ENCODE data around the gene TMEM164. TPM values are rescaled to one million over a fixed set of nuclear protein-coding genes. Genes with fewer than 3 reads are reported as not detected.
"Not testable (repeated sequence)": the region's sequence is repeated elsewhere in the genome, so short reads cannot be mapped to it uniquely, and the experiment has no call there.

The TMEM164 gene
- total RNA-seq, 1 donor: 7.3 TPM

DNA sequence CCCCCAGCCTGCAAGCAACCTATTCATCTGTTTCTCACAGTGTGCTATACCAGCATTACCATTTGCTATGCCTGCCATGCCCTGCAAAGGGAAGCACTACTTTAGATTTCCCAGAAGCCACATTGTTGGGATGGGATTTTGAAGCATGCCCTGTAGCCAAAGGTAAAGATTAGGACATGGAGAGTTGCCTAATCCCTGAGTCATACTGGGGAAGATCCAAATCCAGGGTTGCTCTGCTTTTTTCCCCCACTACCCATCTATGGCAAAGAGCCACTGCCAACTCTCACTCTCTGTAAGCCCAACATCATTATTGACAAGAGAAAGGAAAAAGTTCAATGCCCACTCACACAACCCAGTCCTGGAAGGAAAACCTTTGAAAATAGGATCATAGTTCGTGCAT lies 36.7 kb upstream of the TMEM164 start:
- H3K4me3 ChIP-seq (ENCODE audit: low read depth, low read length): no peak overlapping the region
- peak; percentile 47 for DNase-seq (ENCODE audit: low read depth)
- TF ChIP-seq, protein P1, sequence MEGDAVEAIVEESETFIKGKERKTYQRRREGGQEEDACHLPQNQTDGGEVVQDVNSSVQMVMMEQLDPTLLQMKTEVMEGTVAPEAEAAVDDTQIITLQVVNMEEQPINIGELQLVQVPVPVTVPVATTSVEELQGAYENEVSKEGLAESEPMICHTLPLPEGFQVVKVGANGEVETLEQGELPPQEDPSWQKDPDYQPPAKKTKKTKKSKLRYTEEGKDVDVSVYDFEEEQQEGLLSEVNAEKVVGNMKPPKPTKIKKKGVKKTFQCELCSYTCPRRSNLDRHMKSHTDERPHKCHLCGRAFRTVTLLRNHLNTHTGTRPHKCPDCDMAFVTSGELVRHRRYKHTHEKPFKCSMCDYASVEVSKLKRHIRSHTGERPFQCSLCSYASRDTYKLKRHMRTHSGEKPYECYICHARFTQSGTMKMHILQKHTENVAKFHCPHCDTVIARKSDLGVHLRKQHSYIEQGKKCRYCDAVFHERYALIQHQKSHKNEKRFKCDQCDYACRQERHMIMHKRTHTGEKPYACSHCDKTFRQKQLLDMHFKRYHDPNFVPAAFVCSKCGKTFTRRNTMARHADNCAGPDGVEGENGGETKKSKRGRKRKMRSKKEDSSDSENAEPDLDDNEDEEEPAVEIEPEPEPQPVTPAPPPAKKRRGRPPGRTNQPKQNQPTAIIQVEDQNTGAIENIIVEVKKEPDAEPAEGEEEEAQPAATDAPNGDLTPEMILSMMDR (IDR thresholded peaks at IDR 0.05; ENCODE audit: insufficient read depth, low read length): no peak

DNA sequence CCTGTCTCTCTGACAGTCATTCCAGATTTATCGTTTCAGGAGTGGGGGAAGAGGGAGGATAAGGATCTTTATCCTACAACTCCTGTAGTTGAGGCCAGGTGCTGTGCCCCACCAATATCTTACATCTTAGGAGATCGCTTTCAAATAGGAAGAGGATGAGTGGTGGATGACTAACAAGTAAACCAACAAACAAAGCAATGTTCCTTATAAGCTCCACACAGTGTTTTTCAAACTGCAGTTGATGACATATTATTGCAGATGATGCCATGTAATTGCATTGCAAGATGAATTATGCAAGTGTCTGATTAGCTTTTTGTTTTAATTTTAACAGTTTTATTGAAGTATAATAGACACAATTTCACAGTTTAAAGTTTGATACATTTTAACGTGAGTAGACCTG lies 35.8 kb upstream of the TMEM164 start:
- TF ChIP-seq, protein P1 (IDR thresholded peaks at IDR 0.05; ENCODE audit: insufficient read depth, low read length): no peak
- no peak for DNase-seq (ENCODE audit: low read depth)
- H3K4me3 ChIP-seq (ENCODE audit: low read depth, low read length): no peak overlapping the region

- not testable (repeated sequence) for H3K4me3 ChIP-seq (ENCODE audit: low read depth, low read length); DNase-seq (ENCODE audit: low read depth)
These were observed 32.1 kb upstream of the TMEM164 start for GRCh38 chrX:109970841-109971240.

GRCh38 chrX:109974906-109975655 lies 27.8 kb upstream of the TMEM164 start:
- TF ChIP-seq, protein P1 (IDR thresholded peaks at IDR 0.05; ENCODE audit: insufficient read depth, low read length): no peak
- DNase-seq (ENCODE audit: low read depth): peak; percentile 20
- H3K4me3 ChIP-seq (ENCODE audit: low read depth, low read length): no peak overlapping the region

DNA sequence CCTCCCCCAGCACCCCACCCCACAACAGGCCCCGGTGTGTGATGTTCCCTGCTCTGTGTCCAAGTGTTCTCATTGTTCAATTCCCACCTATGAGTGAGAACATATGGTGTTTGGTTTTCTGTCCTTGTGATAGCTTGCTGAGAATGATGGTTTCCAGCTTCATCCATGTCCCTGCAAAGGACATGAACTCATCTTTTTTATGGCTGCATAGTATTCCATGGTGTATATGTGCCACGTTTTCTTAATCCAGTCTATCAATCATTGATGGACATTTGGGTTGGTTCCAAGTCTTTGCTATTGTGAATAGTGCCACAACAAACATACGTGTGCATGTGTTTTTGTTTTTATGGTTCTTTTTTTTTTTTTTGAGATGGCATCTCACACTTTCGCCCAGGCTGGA lies 17.7 kb upstream of the TMEM164 start:
- not testable (repeated sequence) for DNase-seq (ENCODE audit: low read depth); H3K4me3 ChIP-seq (ENCODE audit: low read depth, low read length)

- peak; percentile 92 for DNase-seq (ENCODE audit: low read depth)
- TF ChIP-seq, protein P1 (IDR thresholded peaks at IDR 0.05; ENCODE audit: insufficient read depth, low read length): no peak
- H3K4me3 ChIP-seq (ENCODE audit: low read depth, low read length): no peak overlapping the region
These were observed 15.0 kb upstream of the TMEM164 start for GRCh38 chrX:109987884-109988283.

- H3K4me3 ChIP-seq (ENCODE audit: low read depth, low read length): no peak overlapping the region
- DNase-seq (ENCODE audit: low read depth): no peak
- TF ChIP-seq, protein P1 (IDR thresholded peaks at IDR 0.05; ENCODE audit: insufficient read depth, low read length): no peak
These were observed 12.2 kb upstream of the TMEM164 start for GRCh38 chrX:109990582-109991276.

All from fibroblast of the aortic adventitia (primary cell).